NT2/D1 (cell line): ENCODE data around the gene ARHGAP42.

Experiments used
- DNase-seq: peaks from one replicate; pipeline ENCODE4 v3.0.0-alpha.2; 2011; ENCODE audit warnings: low read depth, low spot score
- H3K27me3 ChIP-seq: 2 replicates; pipeline ENCODE4 v1.6.0; 2011; ENCODE audit warnings: mild to moderate bottlenecking; ENCODE audit not compliant: insufficient read length, insufficient read depth
- H3K36me3 ChIP-seq: 2 replicates; pipeline ENCODE4 v1.6.1; 2011; ENCODE audit warnings: mild to moderate bottlenecking, low read length, mixed read lengths; ENCODE audit not compliant: insufficient read depth, insufficient read length
- H3K4me1 ChIP-seq: 2 replicates; pipeline ENCODE4 v1.5.1; 2011; ENCODE audit not compliant: insufficient read depth, insufficient read length
- H3K4me3 ChIP-seq: 2 replicates; pipeline ENCODE4 v1.5.1; 2011; ENCODE audit warnings: low read depth; ENCODE audit not compliant: insufficient read length
- H3K9ac ChIP-seq: 2 replicates; pipeline ENCODE4 v1.6.0; 2011; ENCODE audit warnings: low read depth; ENCODE audit not compliant: insufficient read length
- H3K9me3 ChIP-seq: 2 replicates; pipeline ENCODE4 v1.5.1; 2011; ENCODE audit warnings: mild to moderate bottlenecking, low read length; ENCODE audit not compliant: insufficient read depth
- SUZ12 ChIP-seq: IDR thresholded peaks from 2 replicates; pipeline ENCODE4 v1.6.1; 2011; ENCODE audit not compliant: insufficient read length, insufficient read depth; ENCODE audit errors: extremely low read depth
- YY1 ChIP-seq: IDR thresholded peaks from 2 replicates; pipeline ENCODE4 v1.6.1; 2011; ENCODE audit not compliant: insufficient read length, insufficient read depth
- ZNF274 ChIP-seq: IDR thresholded peaks from 2 replicates; pipeline ENCODE4 v1.6.1; 2011; ENCODE audit warnings: mild to moderate bottlenecking, low read depth, low read length

ARHGAP42 gene

DNA sequence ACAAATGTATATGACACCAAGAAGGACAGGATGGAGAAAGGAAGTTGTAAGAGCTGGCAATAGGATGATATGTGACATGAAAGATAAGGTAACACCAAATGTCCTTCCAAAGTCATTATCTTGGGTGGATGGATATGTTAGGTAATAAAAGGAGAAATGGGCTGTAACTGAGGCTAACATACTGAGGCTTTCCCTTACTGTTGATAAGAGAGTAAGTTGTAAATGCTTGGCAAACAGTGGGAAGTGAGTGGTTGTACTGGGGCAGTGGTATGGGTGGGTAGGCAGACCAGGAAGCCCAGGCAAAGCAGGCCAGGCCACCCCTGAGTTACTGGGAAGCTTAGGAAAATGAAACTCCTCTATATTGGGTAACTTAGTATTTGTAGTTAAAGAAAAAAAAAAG is 73.7 kb downstream of the ARHGAP42 start:
- Histone ChIP-seq H3K9me3 (no peaks in the 10 kb centered on the region), H3K4me3 (no peak overlapping the region), H3K36me3 (no peaks in the 10 kb centered on the region), H3K9ac (no peak overlapping the region), H3K4me1 (no peaks in the 10 kb centered on the region), H3K27me3 (no peaks in the 10 kb centered on the region)
- DNase-seq: no peak
- TF ChIP-seq ZNF274 (no peak), SUZ12 (no peak), YY1 (no peak)

DNA sequence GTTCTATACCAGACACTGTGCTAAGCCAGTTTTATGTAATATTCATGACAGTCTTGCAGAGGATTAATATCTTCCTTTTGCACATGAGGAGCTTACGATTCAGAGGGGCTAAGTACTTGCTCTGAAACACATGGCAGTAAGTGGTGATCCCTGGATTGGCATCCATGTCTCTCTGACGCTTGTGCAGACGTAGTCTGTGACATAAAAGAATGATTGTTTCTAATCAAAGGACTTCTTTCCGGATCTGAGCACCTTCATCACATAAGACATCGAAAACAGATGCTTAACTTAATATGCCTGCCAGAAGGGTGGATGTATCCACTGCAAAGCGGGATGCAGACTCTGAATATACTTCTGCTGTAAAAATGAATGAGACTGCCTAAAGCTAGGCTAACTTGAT is 74.8 kb downstream of the ARHGAP42 start:
- no peak for DNase-seq
- TF ChIP-seq YY1: no peak
- no peak for TF ChIP-seq SUZ12
- H3K9ac ChIP-seq: no peak overlapping the region
- no peaks in the 10 kb centered on the region for H3K4me1 ChIP-seq
- no peaks in the 10 kb centered on the region for H3K9me3 ChIP-seq
- no peaks in the 10 kb centered on the region for H3K36me3 ChIP-seq
- no peaks in the 10 kb centered on the region for H3K27me3 ChIP-seq
- H3K4me3 ChIP-seq: no peak overlapping the region

DNA sequence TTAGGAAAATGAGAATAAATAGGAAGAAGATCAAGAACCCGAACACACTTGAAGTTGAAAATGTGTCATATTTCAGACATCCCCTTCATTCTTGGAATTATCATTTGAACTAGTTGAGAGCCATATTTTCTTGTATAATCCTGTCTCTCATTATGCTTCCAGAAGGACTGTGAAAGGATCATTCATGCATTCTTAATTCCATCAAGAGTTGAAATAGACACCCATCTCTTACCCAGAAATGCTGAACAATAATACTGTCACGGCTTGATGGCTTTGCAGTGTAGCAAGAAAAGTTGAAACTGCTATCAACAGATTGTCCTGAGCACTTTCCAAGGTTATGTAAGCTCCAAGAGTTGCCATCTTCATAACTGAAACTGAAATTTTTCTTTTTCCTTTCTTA is 79.7 kb downstream of the ARHGAP42 start:
- no peak for DNase-seq
- Histone ChIP-seq H3K36me3 (no peaks in the 10 kb centered on the region), H3K4me3 (no peak overlapping the region), H3K9ac (no peak overlapping the region), H3K9me3 (no peaks in the 10 kb centered on the region), H3K27me3 (no peaks in the 10 kb centered on the region), H3K4me1 (no peaks in the 10 kb centered on the region)
- TF ChIP-seq YY1: no peak
- TF ChIP-seq SUZ12: no peak
- TF ChIP-seq ZNF274: no peak

DNA sequence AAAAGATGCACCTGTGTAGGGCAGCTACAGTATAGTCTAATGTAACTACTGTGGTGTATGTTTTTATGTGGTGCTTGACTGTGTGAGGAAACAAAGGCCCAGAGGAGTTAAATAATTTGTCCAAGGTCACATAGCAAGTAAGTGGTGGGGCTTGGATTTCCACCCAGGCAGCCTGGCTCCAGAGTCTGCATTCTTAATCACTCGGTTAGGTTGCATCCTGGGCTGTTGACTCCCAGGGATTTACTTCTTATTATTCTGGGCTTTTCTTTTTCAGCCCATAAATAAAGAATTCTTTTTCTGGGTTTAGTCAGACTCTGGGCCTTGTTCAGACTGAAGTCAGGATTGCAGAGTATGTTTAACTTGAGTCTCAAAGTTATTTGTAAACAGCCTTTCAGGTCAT is 82.1 kb downstream of the ARHGAP42 start:
- H3K27me3 ChIP-seq: no peaks in the 10 kb centered on the region
- DNase-seq: no peak
- no peak overlapping the region for H3K4me3 ChIP-seq
- no peaks in the 10 kb centered on the region for H3K9me3 ChIP-seq
- TF ChIP-seq YY1 (no peak), ZNF274 (no peak), SUZ12 (no peak)
- no peak overlapping the region for H3K9ac ChIP-seq
- H3K36me3 ChIP-seq: no peaks in the 10 kb centered on the region
- H3K4me1 ChIP-seq: no peaks in the 10 kb centered on the region

DNA sequence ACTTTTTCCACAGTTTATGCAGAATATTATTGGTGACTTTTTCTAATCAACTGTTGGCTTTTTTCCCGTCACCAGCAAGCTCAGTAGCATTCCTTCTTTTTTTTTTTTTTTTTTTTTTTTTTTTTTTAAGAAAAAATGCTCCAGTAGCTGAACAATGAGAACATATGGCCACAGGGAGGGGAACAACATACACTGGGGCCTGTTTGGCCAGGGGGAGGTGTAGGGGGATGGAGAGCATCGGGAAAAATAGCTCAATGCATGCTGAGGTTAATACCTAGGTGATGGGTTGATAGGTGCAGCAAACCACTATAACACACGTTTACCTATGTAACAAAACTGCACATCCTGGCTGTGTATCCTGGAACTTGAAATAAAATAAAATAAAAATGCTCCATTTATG is 82.5 kb downstream of the ARHGAP42 start:
- no peaks in the 10 kb centered on the region for H3K36me3 ChIP-seq
- H3K27me3 ChIP-seq: no peaks in the 10 kb centered on the region
- DNase-seq: no peak
- H3K4me1 ChIP-seq: no peaks in the 10 kb centered on the region
- no peak overlapping the region for H3K9ac ChIP-seq
- H3K4me3 ChIP-seq: no peak overlapping the region
- no peaks in the 10 kb centered on the region for H3K9me3 ChIP-seq
- TF ChIP-seq YY1: no peak

DNA sequence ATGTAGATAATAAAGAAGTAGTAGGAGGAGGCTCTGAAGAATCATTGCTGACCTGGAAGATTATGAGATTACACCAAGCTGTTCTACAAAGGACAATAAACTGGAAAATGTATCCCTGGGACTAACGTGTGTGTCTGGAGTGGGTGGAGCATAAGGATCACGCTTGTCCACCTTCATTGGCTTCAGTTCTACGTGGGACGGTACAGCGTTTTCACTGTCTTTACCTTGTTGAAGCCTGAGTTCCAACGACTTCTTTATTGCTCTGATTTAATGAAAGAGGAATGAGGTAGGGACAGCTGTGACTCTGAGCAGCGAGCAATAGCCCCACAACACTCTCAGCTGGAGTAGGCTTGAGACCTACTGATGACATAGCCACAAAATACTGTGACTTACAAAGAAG is 87.0 kb downstream of the ARHGAP42 start:
- no peak for DNase-seq
- H3K9me3 ChIP-seq: no peaks in the 10 kb centered on the region
- no peaks in the 10 kb centered on the region for H3K27me3 ChIP-seq
- no peak overlapping the region for H3K9ac ChIP-seq
- TF ChIP-seq SUZ12 (no peak), YY1 (no peak), ZNF274 (no peak)
- no peaks in the 10 kb centered on the region for H3K4me1 ChIP-seq
- H3K4me3 ChIP-seq: no peak overlapping the region
- H3K36me3 ChIP-seq: no peaks in the 10 kb centered on the region

DNA sequence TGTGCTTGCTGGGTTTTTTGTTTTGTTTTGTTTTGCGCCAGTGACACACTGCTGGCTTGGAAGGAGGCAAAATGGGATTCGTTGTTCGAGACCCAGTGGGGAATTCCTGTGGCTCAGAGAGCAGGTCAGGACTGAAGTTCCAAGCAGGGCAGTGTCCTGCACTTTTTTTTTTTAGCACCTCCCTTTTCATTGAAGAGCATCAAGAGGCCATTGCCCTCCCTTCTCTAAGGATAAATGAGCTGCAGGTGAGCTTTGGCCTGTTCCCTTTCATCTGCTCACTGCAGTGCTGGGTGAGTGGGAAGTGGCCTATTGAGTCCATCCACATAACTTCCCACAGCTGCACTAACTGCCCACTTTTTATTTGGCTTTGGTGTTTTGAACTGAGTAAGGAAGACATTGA is 87.8 kb downstream of the ARHGAP42 start:
- TF ChIP-seq SUZ12: no peak
- no peak for TF ChIP-seq ZNF274
- TF ChIP-seq YY1: no peak
- no peaks in the 10 kb centered on the region for H3K27me3 ChIP-seq

More for the DNA sequence above, 87.8 kb downstream of the ARHGAP42 start:
- no peak for DNase-seq
- H3K9me3 ChIP-seq: no peaks in the 10 kb centered on the region
- H3K4me1 ChIP-seq: no peaks in the 10 kb centered on the region
- H3K4me3 ChIP-seq: no peak overlapping the region
- no peaks in the 10 kb centered on the region for H3K36me3 ChIP-seq
- no peak overlapping the region for H3K9ac ChIP-seq
